ENCODE results near the gene RIC8A.

RIC8A gene

GRCh38 chr11:204587-205109 lies 2.9 kb upstream of the RIC8A start:
- DNase-seq = no peak

GRCh38 chr11:205221-206001 lies 2.1 kb upstream of the RIC8A start:
- DNase-seq = no peak

- DNase-seq = no peak
Observed at GRCh38 chr11:206002-206384, 1.5 kb upstream of the RIC8A start.

- no peak for DNase-seq
Observed at GRCh38 chr11:206526-207207, 841 bp upstream of the RIC8A start.

- no peak for DNase-seq
Observed at GRCh38 chr11:207863-208180, 314 bp downstream of the RIC8A start.

GRCh38 chr11:208181-208916 lies 841 bp downstream of the RIC8A start:
- peak; percentile 39 for DNase-seq

- DNase-seq = no peak
Observed at GRCh38 chr11:208917-209260, 1.4 kb downstream of the RIC8A start.

DNA sequence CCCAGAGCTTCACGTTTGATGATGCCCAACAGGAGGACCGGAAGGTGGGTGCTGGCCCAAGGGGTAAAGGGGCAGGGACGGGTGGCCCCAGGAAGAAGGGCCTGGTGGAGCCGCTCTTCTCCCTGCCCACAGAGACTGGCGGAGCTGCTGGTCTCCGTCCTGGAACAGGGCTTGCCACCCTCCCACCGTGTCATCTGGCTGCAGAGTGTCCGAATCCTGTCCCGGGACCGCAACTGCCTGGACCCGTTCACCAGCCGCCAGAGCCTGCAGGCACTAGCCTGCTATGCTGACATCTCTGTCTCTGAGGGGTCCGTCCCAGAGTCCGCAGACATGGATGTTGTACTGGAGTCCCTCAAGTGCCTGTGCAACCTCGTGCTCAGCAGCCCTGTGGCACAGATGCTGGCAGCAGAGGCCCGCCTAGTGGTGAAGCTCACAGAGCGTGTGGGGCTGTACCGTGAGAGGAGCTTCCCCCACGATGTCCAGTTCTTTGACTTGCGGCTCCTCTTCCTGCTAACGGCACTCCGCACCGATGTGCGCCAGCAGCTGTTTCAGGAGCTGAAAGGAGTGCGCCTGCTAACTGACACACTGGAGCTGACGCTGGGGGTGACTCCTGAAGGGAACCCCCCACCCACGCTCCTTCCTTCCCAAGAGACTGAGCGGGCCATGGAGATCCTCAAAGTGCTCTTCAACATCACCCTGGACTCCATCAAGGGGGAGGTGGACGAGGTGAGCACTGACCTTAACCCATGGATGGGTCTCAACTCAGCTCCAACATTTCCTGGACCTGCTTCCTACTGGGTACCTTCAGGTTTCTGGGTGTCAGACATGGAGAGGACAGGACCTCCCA lies 2.0 kb downstream of the RIC8A start:
- no peak for DNase-seq

DNA sequence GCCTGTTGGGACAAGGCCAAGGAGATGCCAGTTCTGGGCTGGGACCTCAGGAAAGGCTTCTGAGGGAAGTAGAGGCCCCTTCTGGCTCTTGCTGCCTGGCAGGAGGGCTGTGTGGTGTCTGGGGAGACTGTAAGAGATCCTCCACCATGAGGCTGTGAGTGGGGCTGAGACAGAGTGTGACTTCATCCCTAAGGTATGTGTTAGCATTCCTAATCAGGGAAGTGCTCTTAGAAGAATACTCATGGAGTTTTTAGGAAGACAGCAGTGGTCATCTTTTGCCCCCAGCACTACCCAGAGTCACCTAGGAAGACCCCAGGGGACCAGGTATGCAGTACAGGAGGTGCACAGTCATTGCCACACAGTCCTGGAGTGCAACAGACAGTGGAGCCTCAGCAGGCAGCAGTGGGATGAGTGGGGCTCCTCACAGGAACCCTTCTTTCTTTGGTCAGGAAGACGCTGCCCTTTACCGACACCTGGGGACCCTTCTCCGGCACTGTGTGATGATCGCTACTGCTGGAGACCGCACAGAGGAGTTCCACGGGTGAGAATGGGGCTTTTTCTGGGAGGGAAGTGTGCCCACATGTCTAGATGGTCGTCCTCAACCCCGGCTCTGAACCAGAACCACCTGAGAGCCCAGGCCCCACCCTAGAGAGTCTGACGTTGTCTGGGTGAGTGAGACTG lies 2.8 kb downstream of the RIC8A start:
- no peak for DNase-seq

- no peak for DNase-seq
Observed at GRCh38 chr11:210803-211180, 3.3 kb downstream of the RIC8A start.

GRCh38 chr11:211295-211694 lies 3.8 kb downstream of the RIC8A start:
- no peak for DNase-seq

GRCh38 chr11:211741-212140 lies 4.2 kb downstream of the RIC8A start:
- DNase-seq = no peak

DNA sequence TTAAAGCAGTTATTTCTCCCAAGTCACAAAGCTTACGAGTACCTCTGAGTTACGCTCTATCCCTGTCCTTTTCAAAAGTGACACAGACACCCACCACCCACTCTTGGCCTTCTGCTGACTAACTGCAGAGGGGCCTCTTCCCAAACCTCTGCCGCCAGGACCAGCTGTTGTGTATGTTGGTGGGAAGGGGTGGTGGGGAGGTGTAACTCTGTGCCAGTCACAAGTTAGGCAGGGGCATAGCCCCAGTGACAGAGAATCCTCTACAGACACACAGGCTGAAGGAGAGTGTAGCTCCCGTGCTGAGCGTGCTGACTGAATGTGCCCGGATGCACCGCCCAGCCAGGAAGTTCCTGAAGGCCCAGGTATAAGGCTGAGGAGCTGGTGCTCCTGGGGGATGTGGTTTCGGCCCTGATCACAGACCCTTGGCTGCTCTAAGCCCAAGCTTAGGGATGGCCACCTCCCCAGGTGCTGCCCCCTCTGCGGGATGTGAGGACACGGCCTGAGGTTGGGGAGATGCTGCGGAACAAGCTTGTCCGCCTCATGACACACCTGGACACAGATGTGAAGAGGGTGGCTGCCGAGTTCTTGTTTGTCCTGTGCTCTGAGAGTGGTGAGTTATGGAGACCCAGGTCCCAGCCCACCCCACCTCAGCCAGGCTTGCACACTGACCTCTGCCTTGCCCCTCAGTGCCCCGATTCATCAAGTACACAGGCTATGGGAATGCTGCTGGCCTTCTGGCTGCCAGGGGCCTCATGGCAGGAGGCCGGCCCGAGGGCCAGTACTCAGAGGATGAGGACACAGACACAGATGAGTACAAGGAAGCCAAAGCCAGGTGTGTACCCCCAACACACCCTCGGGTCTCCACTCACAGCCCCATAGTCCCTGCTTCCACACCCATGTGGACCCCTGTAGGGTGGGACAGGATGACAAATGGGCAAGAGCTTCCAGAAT lies 4.9 kb downstream of the RIC8A start:
- DNase-seq = no peak

DNA sequence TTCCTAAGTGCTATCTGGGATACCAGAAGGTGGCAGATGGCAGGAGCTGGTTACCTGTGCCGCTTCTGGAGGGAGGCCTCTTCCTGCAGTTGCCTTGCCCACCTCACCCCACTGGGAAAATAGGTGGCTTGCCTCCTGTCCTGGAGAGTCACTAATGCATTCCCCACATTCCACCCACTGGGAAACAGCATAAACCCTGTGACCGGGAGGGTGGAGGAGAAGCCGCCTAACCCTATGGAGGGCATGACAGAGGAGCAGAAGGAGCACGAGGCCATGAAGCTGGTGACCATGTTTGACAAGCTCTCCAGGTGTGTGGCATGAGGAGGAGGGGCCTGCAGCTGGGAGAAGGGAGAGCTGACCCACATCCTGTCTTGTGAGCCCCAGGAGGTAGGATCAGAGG lies 5.6 kb downstream of the RIC8A start:
- no peak for DNase-seq

DNA sequence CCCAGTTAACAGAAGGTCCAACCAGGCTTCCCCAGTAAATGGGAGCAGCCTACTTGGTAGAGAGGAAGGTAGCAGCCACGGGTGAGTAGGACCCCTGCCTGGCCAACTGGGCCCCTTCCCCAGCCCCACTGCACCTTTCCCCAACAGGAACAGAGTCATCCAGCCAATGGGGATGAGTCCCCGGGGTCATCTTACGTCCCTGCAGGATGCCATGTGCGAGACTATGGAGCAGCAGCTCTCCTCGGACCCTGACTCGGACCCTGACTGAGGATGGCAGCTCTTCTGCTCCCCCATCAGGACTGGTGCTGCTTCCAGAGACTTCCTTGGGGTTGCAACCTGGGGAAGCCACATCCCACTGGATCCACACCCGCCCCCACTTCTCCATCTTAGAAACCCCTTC lies 6.6 kb downstream of the RIC8A start:
- DNase-seq = no peak

- DNase-seq = no peak
Observed at GRCh38 chr11:215581-216037, 8.1 kb downstream of the RIC8A start.

DNA sequence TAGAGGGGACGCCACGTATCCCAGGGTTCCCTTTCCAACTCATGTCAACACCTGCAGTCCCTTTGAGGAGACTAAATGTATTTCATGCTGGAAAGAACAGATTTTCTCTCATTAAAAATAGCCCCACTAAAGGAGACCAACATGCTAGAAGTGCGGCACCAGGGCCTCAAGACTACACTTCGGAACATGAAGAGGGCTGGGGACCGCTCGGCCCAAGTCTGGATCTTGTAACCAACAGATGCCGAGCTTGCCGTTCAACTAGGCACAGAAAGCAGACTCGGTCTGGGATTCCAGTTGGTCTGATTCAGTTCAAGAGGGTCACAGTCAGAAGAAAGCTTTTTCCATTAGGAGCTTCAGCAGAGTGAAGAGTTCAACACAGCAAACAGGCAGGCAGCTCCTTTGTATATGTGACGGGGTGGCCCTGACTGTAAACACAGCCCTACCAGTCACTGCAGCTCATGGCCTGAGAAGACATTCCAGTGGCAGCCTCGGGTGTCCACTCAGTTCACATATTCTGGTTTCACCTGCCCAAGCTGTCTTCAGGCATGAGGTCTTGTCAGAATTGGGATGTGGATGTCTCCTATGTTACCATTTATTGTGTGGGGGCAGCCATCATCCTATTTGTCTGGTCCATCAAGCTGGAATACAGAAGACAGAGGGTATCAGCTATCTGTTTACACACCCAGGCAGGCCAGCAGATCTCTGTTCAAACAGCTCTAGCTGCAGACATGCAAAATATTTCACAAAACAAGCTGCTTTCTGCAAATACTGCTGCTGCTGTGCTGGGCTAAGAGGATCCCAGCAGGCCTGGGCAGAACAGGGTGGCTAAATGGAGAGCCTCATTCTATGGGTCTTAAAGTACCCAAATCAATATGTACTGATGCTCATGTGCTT lies 8.8 kb downstream of the RIC8A start:
- DNase-seq = no peak

DNA sequence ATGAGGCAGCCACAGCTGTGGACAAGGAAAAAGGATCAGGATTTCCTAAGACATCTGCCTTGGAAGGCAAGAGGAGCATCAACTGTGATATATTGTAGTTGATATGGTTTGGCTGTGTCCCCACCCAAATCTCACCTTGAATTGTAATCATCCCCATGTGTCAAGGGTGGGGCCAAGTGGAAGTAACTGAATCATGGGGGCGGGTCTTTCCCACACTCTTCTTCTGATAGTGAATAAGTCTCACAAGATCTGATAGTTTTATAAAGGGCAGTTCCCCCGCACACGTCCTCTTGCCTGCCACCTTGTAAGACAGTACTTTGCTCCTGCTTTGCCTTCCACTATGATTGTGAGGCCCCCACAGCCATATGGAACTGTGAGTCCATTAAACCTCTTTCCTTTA lies 10.2 kb downstream of the RIC8A start:
- DNase-seq = no peak

GRCh38 chr11:218815-219593 lies 11.5 kb downstream of the RIC8A start:
- DNase-seq = no peak
